Epithelial cell of alveolus of lung (primary cell): ENCODE data around the gene ERMAP. TPM values are rescaled to one million over a fixed set of nuclear protein-coding genes. Genes with fewer than 3 reads are reported as not detected.

Experiments used
- total RNA-seq: library from RNA; depleted of rRNA; stranded (reverse); fragments of >200 nt; gene quantifications from 2 replicates; pipeline ENCODE4 v1.2.1, GENCODE V29; 2015

The ERMAP gene, protein sequence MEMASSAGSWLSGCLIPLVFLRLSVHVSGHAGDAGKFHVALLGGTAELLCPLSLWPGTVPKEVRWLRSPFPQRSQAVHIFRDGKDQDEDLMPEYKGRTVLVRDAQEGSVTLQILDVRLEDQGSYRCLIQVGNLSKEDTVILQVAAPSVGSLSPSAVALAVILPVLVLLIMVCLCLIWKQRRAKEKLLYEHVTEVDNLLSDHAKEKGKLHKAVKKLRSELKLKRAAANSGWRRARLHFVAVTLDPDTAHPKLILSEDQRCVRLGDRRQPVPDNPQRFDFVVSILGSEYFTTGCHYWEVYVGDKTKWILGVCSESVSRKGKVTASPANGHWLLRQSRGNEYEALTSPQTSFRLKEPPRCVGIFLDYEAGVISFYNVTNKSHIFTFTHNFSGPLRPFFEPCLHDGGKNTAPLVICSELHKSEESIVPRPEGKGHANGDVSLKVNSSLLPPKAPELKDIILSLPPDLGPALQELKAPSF
- 8.7 and 11.7 TPM in 2 replicates for total RNA-seq

DNA sequence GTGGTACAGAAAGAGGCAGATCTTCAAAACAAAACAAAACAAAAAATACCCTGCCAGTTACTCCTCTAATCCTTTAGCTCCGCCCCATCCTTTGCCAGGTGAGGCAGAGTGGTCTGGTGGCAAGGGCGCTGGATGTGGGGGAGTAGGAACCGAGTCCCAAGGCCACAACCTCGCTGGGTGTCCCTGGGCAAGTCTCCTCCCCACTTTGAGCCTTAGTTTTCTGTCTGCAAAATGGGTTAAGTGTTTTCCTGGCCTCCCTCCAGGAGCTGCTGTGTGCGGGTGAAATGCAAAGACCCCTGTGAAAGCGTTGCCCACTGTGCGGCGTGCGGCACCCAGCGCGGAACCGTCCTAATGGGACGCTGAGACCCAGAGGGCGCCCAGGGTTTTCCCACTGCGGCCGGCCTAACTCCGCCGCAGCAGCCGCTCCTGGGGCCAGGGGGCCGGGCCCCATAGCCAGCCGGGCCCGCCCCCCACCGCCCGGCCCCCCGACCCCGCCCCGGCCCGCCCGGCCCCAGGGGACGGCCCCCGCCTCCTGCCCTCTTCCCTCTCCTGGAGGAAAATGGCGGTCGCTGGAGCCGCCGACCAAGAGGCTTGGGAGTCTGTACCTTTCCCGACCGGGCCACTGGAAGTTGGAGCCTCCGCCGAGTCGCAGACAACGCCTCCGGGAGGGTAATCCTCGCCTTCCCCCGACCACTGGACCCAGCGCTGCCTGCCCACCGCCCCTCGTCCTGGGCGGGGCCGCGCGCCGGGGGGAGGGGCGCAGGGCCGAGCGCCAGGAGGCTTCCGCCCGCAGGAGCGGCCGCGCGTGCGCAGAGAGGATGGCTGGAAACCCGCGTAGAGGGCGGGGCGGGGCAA is at the start of gene ERMAP, which contains the start of gene SVBP:
Gene ERMAP, plus strand, starts transcription at position 538 of the 855 bp plus-strand sequence. CDS start 13,327 bp downstream, outside the sequence.
Gene SVBP, minus strand, starts transcription at position 813 of the 855 bp plus-strand sequence. CDS start 853 bp downstream, outside the sequence.

GRCh38 chr1:42784946-42785693 is 31.8 kb upstream of the ERMAP start, which contains the start of gene TMEM269:
Gene TMEM269, plus strand, starts transcription at chr1:42784991. Its CDS starts 4,903 bp downstream, at chr1:42789894.

GRCh38 chr1:42846257-42847110 is 29.6 kb downstream of the ERMAP start, which contains the start of gene ZNF691:
Gene ZNF691, plus strand, starts transcription at chr1:42846613. Its CDS starts 3,046 bp downstream, at chr1:42849659.

Other genes starting within 250 kb of the ERMAP start
- gene PPIH, start 158.7 kb upstream of the ERMAP start, total RNA-seq: 38.1 and 51.3 TPM in 2 replicates
- 388 and 812 TPM in 2 replicates for gene YBX1, start 134.7 kb upstream of the ERMAP start, total RNA-seq
- gene CLDN19, start 76.9 kb upstream of the ERMAP start, total RNA-seq: 1.6 TPM in 1 of 2 replicates, not detected in the other
- 182 and 193 TPM in 2 replicates for gene P3H1, start 50.1 kb upstream of the ERMAP start, total RNA-seq
- 1.7 and 2.5 TPM in 2 replicates for gene C1orf50, start 49.9 kb upstream of the ERMAP start, total RNA-seq
- gene TMEM269, start 32.1 kb upstream of the ERMAP start, total RNA-seq: 0.32 TPM in 1 of 2 replicates, not detected in the other
- gene SVBP, start 275 bp downstream of the ERMAP start, total RNA-seq: 19.5 and 23.7 TPM in 2 replicates
- 6.5 and 8.7 TPM in 2 replicates for gene ZNF691, start 29.5 kb downstream of the ERMAP start, total RNA-seq
- 164 and 255 TPM in 2 replicates for gene SLC2A1, start 141.7 kb downstream of the ERMAP start, total RNA-seq